ENCODE results near the gene DQX1.

DNA sequence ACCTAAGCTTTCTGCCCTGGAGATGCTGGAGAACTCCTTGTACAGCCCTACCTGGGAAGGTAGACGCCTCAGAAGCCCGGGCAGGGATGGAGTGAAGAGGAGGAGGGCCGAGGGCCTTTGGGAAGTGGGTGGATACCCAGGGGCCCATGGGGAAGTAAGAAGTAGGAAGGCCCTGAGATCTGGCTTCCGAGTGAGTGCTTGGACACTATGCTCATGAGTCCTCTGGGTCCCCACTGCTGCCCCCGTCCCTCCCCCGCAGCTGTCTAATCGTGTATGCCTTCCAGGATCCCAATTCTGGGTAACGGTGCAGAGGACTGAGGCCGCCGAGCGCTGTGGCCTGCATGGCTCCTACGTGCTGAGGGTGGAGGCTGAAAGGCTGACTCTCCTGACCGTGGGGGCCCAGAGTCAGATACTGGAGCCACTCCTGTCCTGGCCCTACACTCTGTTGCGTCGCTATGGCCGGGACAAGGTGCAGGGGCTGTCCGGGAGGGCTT lies 29.6 kb upstream of the DQX1 start:
- TF ChIP-seq, protein P1, sequence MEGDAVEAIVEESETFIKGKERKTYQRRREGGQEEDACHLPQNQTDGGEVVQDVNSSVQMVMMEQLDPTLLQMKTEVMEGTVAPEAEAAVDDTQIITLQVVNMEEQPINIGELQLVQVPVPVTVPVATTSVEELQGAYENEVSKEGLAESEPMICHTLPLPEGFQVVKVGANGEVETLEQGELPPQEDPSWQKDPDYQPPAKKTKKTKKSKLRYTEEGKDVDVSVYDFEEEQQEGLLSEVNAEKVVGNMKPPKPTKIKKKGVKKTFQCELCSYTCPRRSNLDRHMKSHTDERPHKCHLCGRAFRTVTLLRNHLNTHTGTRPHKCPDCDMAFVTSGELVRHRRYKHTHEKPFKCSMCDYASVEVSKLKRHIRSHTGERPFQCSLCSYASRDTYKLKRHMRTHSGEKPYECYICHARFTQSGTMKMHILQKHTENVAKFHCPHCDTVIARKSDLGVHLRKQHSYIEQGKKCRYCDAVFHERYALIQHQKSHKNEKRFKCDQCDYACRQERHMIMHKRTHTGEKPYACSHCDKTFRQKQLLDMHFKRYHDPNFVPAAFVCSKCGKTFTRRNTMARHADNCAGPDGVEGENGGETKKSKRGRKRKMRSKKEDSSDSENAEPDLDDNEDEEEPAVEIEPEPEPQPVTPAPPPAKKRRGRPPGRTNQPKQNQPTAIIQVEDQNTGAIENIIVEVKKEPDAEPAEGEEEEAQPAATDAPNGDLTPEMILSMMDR (IDR thresholded peaks at IDR 0.05): no peak
- TF ChIP-seq POLR2A (IDR thresholded peaks at IDR 0.05): no peak

Measured in heart left ventricle (tissue), 13 donors.